Activated CD4-positive, alpha-beta T cell treated with anti-CD3 and anti-CD28 coated beads for 4 hours (primary cell): Measurements from ENCODE around the gene SMAD6.

Experiments used
- DNase-seq, 2 donors: peaks; one replicate each; pipeline ENCODE4 v3.0.0-alpha.2; 2020

The SMAD6 gene

GRCh38 chr15:66721954-66722353, 19.9 kb downstream of the SMAD6 start:
- no peak for DNase-seq

GRCh38 chr15:66722757-66723540, 20.9 kb downstream of the SMAD6 start:
- DNase-seq = no peak

- DNase-seq = no peak
Measured at GRCh38 chr15:66723826-66724731, 22.0 kb downstream of the SMAD6 start.

- DNase-seq = no peak
Measured at GRCh38 chr15:66724732-66725463, 22.9 kb downstream of the SMAD6 start.

GRCh38 chr15:66725464-66725785, 23.4 kb downstream of the SMAD6 start:
- no peak for DNase-seq

GRCh38 chr15:66726386-66726785, 24.4 kb downstream of the SMAD6 start:
- no peak for DNase-seq

GRCh38 chr15:66729331-66729951, 27.4 kb downstream of the SMAD6 start:
- DNase-seq = no peak

GRCh38 chr15:66730168-66731021, 28.4 kb downstream of the SMAD6 start:
- no peak for DNase-seq

- DNase-seq = no peak
Measured at GRCh38 chr15:66733976-66734375, 31.9 kb downstream of the SMAD6 start.

- DNase-seq = no peak
Measured at GRCh38 chr15:66734961-66735908, 33.2 kb downstream of the SMAD6 start.

- DNase-seq = no peak
Measured at GRCh38 chr15:66735909-66736305, 33.9 kb downstream of the SMAD6 start.

GRCh38 chr15:66737243-66738010, 35.4 kb downstream of the SMAD6 start:
- no peak for DNase-seq

- no peak for DNase-seq
Measured at GRCh38 chr15:66738116-66738515, 36.1 kb downstream of the SMAD6 start.

- DNase-seq = no peak
Measured at GRCh38 chr15:66738595-66738994, 36.6 kb downstream of the SMAD6 start.

GRCh38 chr15:66739287-66739686, 37.3 kb downstream of the SMAD6 start:
- DNase-seq = no peak

GRCh38 chr15:66740802-66741201, 38.8 kb downstream of the SMAD6 start:
- DNase-seq = no peak

GRCh38 chr15:66741646-66742045, 39.6 kb downstream of the SMAD6 start:
- DNase-seq = no peak

GRCh38 chr15:66742286-66742685, 40.2 kb downstream of the SMAD6 start:
- no peak for DNase-seq

GRCh38 chr15:66743204-66743603, 41.2 kb downstream of the SMAD6 start:
- DNase-seq = no peak
